Measurements from ENCODE around the gene TLN1.
A peak's percentile ranks its signal among the peaks of the same experiment; 100 is the strongest.

The TLN1 gene

DNA sequence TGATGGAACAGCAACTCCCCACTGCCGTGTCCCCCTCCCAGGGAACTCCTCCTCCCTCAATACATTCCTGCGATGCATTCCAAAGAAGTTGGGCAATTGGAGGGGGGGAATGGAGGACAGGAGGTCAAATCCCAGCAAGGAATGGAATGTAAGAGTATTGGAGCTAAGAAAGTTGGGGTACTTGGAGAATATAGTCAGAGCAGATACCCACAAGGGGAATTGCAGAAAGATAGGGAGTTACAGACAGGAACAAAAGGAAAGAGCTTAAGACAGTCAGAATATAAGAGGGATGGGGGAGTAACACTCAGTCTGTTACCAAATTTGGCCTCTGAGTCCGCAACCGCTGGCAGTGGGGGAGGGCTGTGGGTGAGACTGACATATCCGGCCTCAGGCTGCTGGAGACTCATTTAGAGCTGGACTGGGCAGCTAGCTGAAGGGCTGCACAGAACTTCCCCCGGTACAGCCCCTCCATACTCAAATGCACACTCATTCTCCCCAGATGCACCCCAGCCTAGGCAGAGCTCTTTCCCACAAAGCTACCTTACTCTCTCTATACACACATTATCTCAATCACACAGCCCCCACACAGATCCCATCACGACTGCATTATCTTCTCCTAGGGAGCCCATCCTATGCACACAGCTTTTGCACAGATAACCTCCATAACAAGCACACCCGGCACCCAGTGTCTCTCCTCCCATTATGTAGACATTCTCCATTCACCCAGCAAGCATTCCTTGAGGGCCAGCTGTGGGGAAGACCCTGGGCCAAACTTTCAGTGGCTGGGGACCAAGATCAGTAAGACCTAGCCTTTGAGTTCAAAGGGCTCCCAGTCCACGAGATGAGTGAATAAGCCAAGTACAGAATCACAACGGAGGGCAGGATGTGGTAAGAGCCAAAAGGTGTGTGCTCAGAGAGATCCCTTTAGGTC lies 3.7 kb downstream of the TLN1 start:
- peak overlapping the region; percentile 68 for H3K27ac ChIP-seq (replicated peaks)

DNA sequence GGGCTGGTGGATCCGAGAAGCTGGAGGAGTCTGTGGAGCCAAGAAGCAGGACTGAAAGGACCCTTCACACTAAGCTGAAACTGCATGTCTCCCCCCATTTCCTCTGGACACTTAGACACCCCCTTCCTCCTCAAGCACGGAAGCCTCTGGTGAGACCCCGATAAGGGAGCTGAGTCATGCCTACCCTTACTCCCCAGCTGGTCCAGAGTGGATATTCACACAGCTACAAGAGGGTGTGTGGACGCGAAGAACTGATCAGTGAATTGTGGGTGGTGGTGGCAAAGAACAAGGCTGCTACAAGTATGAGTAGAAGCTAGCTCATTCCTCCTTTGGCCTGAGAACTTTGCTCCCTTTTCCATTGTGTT lies 4.3 kb downstream of the TLN1 start:
- DNase-seq (ENCODE audit: low read depth in 1 of 2, low spot score in 1 of 2), result no peak
- Histone ChIP-seq H3K27ac (replicated peaks) (peak overlapping the region; percentile 68), H3K27me3 (ENCODE audit: insufficient read depth, poor library complexity, severe bottlenecking) (no peaks in the 10 kb centered on the region), H3K4me3 (replicated peaks; ENCODE audit: insufficient read depth, low read length) (peak overlapping the region; percentile 20; the same call in 1 of the 2 replicates)
- TF ChIP-seq, protein P1, sequence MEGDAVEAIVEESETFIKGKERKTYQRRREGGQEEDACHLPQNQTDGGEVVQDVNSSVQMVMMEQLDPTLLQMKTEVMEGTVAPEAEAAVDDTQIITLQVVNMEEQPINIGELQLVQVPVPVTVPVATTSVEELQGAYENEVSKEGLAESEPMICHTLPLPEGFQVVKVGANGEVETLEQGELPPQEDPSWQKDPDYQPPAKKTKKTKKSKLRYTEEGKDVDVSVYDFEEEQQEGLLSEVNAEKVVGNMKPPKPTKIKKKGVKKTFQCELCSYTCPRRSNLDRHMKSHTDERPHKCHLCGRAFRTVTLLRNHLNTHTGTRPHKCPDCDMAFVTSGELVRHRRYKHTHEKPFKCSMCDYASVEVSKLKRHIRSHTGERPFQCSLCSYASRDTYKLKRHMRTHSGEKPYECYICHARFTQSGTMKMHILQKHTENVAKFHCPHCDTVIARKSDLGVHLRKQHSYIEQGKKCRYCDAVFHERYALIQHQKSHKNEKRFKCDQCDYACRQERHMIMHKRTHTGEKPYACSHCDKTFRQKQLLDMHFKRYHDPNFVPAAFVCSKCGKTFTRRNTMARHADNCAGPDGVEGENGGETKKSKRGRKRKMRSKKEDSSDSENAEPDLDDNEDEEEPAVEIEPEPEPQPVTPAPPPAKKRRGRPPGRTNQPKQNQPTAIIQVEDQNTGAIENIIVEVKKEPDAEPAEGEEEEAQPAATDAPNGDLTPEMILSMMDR (IDR thresholded peaks at IDR 0.05; ENCODE audit: insufficient read depth, low read length), result no peak
- TF ChIP-seq GABPA (IDR thresholded peaks at IDR 0.05; ENCODE audit: low read depth) (no peak), POLR2AphosphoS5 (IDR thresholded peaks at IDR 0.05; ENCODE audit: low read depth) (no peak)

More for the DNA sequence above, 3.7 kb downstream of the TLN1 start:
- no peaks in the 10 kb centered on the region for H3K27me3 ChIP-seq (ENCODE audit: insufficient read depth, poor library complexity, severe bottlenecking)
- peak overlapping the region; percentile 20 for H3K4me3 ChIP-seq (replicated peaks; ENCODE audit: insufficient read depth, low read length)
- TF ChIP-seq POLR2AphosphoS5 (IDR thresholded peaks at IDR 0.05; ENCODE audit: low read depth) (peak; percentile 46; the same call in 1 of the 2 replicates), GABPA (IDR thresholded peaks at IDR 0.05; ENCODE audit: low read depth) (no peak)
- DNase-seq (ENCODE audit: low read depth in 1 of 2, low spot score in 1 of 2), result peak; percentile 59 to 86

DNA sequence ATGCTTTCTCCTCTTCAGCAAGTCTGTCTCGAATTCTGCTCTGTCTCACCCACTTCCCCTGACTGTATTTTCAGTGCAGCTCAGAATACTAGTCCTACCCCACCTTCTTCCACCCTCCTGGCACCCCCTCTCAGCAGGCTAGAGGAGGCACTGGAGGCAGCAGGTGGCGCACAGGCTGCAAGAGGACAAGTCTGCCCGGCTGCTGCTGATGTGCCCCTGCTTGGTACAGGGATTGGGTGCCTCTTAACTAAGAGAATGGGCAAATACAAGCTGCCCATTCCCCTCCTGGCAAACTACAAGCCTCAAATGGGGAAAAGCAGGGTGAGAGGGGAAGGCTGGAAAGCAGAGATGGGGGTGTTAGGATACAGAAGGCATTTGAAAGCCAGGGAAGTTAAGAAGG lies 5.1 kb downstream of the TLN1 start:
- peak in 1 of 2 experiments; percentile 56 for DNase-seq (ENCODE audit: low read depth in 1 of 2, low spot score in 1 of 2)
- TF ChIP-seq, protein P1 (IDR thresholded peaks at IDR 0.05; ENCODE audit: insufficient read depth, low read length), result peak; percentile 2
- TF ChIP-seq SPI1 (IDR thresholded peaks at IDR 0.05; ENCODE audit: borderline replicate concordance, low read depth), result no peak
- H3K27me3 ChIP-seq (ENCODE audit: insufficient read depth, poor library complexity, severe bottlenecking), result no peaks in the 10 kb centered on the region
- peak overlapping the region; percentile 16 for H3K27ac ChIP-seq (replicated peaks)
- no peak overlapping the region for H3K4me3 ChIP-seq (replicated peaks; ENCODE audit: insufficient read depth, low read length)

DNA sequence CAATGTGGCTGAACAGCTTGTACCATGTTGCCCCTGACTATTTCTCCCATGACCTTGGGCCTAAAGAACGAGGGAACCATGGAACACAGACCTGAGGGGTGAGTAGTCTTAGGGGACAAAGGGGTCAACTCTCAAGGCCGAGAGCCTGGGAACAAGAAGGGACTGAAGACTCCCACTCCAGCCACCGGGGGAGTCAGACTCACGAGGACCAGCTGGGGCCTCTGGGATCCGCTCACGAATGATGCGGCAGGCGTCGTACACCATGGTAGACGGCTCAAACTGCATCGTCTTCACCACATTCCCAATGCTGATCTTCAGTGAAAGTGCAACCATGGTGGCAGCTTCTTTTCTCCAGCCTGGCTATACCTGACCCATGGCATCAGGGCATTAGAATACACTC lies 6.6 kb downstream of the TLN1 start:
- no peak for DNase-seq (ENCODE audit: low read depth in 1 of 2, low spot score in 1 of 2)
- Histone ChIP-seq H3K4me3 (replicated peaks; ENCODE audit: insufficient read depth, low read length) (no peak overlapping the region), H3K27me3 (ENCODE audit: insufficient read depth, poor library complexity, severe bottlenecking) (no peaks in the 10 kb centered on the region), H3K27ac (replicated peaks) (no peak overlapping the region)
- TF ChIP-seq, protein P2, sequence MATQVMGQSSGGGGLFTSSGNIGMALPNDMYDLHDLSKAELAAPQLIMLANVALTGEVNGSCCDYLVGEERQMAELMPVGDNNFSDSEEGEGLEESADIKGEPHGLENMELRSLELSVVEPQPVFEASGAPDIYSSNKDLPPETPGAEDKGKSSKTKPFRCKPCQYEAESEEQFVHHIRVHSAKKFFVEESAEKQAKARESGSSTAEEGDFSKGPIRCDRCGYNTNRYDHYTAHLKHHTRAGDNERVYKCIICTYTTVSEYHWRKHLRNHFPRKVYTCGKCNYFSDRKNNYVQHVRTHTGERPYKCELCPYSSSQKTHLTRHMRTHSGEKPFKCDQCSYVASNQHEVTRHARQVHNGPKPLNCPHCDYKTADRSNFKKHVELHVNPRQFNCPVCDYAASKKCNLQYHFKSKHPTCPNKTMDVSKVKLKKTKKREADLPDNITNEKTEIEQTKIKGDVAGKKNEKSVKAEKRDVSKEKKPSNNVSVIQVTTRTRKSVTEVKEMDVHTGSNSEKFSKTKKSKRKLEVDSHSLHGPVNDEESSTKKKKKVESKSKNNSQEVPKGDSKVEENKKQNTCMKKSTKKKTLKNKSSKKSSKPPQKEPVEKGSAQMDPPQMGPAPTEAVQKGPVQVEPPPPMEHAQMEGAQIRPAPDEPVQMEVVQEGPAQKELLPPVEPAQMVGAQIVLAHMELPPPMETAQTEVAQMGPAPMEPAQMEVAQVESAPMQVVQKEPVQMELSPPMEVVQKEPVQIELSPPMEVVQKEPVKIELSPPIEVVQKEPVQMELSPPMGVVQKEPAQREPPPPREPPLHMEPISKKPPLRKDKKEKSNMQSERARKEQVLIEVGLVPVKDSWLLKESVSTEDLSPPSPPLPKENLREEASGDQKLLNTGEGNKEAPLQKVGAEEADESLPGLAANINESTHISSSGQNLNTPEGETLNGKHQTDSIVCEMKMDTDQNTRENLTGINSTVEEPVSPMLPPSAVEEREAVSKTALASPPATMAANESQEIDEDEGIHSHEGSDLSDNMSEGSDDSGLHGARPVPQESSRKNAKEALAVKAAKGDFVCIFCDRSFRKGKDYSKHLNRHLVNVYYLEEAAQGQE (IDR thresholded peaks at IDR 0.05; ENCODE audit: insufficient replicate concordance, low read depth), result no peak
- no peak for TF ChIP-seq SPI1 (IDR thresholded peaks at IDR 0.05; ENCODE audit: borderline replicate concordance, low read depth)
- TF ChIP-seq POLR2AphosphoS5 (IDR thresholded peaks at IDR 0.05; ENCODE audit: low read depth), result no peak
- TF ChIP-seq GABPA (IDR thresholded peaks at IDR 0.05; ENCODE audit: low read depth), result no peak
- TF ChIP-seq, protein P1 (IDR thresholded peaks at IDR 0.05; ENCODE audit: insufficient read depth, low read length), result no peak

DNA sequence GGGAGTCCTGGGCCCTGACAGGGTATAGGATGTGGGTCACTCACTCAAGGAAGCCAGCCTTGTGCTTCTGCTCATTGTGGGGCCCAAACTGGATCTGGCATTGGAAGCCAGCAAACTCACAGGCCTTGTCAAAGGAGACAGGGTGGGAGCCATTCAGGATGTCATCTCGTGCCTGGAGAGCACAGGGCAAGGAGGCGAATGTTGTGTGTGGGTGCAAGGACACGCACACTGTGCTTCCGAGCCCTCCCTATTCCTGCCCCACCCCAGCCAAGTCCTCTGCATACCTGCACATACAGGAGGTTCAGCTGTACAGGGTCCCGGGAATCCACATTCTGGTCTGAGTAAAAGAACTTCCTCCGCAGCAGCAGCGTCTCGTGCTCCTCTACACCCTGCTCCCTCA lies 8.1 kb downstream of the TLN1 start:
- Histone ChIP-seq H3K4me3 (replicated peaks; ENCODE audit: insufficient read depth, low read length) (no peak overlapping the region), H3K27me3 (ENCODE audit: insufficient read depth, poor library complexity, severe bottlenecking) (no peaks in the 10 kb centered on the region), H3K27ac (replicated peaks) (no peak overlapping the region)
- DNase-seq (ENCODE audit: low read depth in 1 of 2, low spot score in 1 of 2), result no peak
- TF ChIP-seq SPI1 (IDR thresholded peaks at IDR 0.05; ENCODE audit: borderline replicate concordance, low read depth), result no peak
- TF ChIP-seq, protein P2 (IDR thresholded peaks at IDR 0.05; ENCODE audit: insufficient replicate concordance, low read depth), result no peak
- TF ChIP-seq GABPA (IDR thresholded peaks at IDR 0.05; ENCODE audit: low read depth), result no peak
- TF ChIP-seq, protein P1 (IDR thresholded peaks at IDR 0.05; ENCODE audit: insufficient read depth, low read length), result no peak
- no peak for TF ChIP-seq POLR2AphosphoS5 (IDR thresholded peaks at IDR 0.05; ENCODE audit: low read depth)
